CD4-positive, CD25-positive, alpha-beta regulatory T cell (primary cell): ENCODE data around the gene ATP5F1E. TPM values are rescaled to one million over a fixed set of nuclear protein-coding genes. Genes with fewer than 3 reads are reported as not detected.

ENCODE experiments used
- ATAC-seq, 2 donors: fragments of 150-1000 bp; cut with Tn5 transposase; one replicate each; pipeline ENCODE4 v1.10.0; 2021; ENCODE audit warnings: low read depth in 2 of 2, moderate number of reproducible peaks in 2 of 2, moderate library complexity in 1 of 2
- DNase-seq, 3 donors: peaks; one replicate each; pipeline versions ENCODE4 v3.0.0 to v3.0.0-alpha.2; 2012 to 2022; ENCODE audit warnings: mixed read lengths in 1 of 3
- H3K27ac ChIP-seq: one replicate; pipeline ENCODE4 v1.7.0; 2013; ENCODE audit warnings: mild to moderate bottlenecking, low read length; ENCODE audit not compliant: insufficient read depth, poor library complexity, severe bottlenecking
- H3K27me3 ChIP-seq: one replicate; pipeline ENCODE4 v1.7.0; 2013; ENCODE audit warnings: low read length; ENCODE audit not compliant: control insufficient read depth, insufficient read depth
- H3K36me3 ChIP-seq: one replicate; pipeline ENCODE4 v1.7.0; 2013; ENCODE audit warnings: mild to moderate bottlenecking, low read length, moderate library complexity; ENCODE audit not compliant: control insufficient read depth, insufficient read depth
- H3K4me1 ChIP-seq: 2 replicates; pipeline ENCODE4 v1.7.0; 2013; ENCODE audit warnings: mild to moderate bottlenecking, low read length; ENCODE audit not compliant: insufficient read depth, control insufficient read depth, poor library complexity, severe bottlenecking
- H3K4me3 ChIP-seq: one replicate; pipeline ENCODE4 v1.7.0; 2013; ENCODE audit warnings: low read depth, mild to moderate bottlenecking, low read length, moderate library complexity
- H3K9me3 ChIP-seq, 2 experiments: 1 replicate in 1 of 2; 2 replicates in 1 of 2; pipeline ENCODE4 v1.7.0; 2013; ENCODE audit warnings: low read length in 2 of 2, mild to moderate bottlenecking in 1 of 2, moderate library complexity in 1 of 2; ENCODE audit not compliant: control insufficient read depth in 2 of 2
- H3K27ac Mint-ChIP-seq, 3 donors: one replicate each; pipeline ENCODE4 v1.8.0; 2020 to 2022; ENCODE audit warnings: mild to moderate bottlenecking in 3 of 3, mixed read lengths in 3 of 3, moderate library complexity in 2 of 3
- H3K27me3 Mint-ChIP-seq: one replicate; pipeline ENCODE4 v1.8.0; 2022; ENCODE audit warnings: mild to moderate bottlenecking, mixed read lengths
- H3K36me3 Mint-ChIP-seq: one replicate; pipeline ENCODE4 v1.8.0; 2020; ENCODE audit warnings: mixed read lengths
- H3K4me1 Mint-ChIP-seq, 4 donors: one replicate each; pipeline ENCODE4 v1.8.0; 2020 to 2022; ENCODE audit warnings: mixed read lengths in 4 of 4, mild to moderate bottlenecking in 1 of 4
- H3K4me3 Mint-ChIP-seq, 4 donors: one replicate each; pipeline ENCODE4 v1.8.0; 2020 to 2022; ENCODE audit warnings: mild to moderate bottlenecking in 4 of 4, mixed read lengths in 4 of 4, moderate library complexity in 3 of 4
- H3K9me3 Mint-ChIP-seq, 7 donors: one replicate each; pipeline ENCODE4 v1.8.0; 2020 to 2022; ENCODE audit warnings: mixed read lengths in 7 of 7, mild to moderate bottlenecking in 3 of 7, moderate library complexity in 2 of 7
- polyA plus RNA-seq, 4 donors: library from polyadenylated mRNA; unstranded; fragments of 300-500 nt; fragmentation: Illumina TruSeq; gene quantifications; one replicate each; pipeline ENCODE4 v1.2.3, GENCODE V29; 2021
- total RNA-seq: library from RNA; stranded (reverse); gene quantifications from one replicate; pipeline ENCODE4 v1.2.3, GENCODE V29; 2022

ATP5F1E gene
- total and polyA plus RNA-seq, 5 donors from 2014 or later: 54.9 to 145 (median 89.2) TPM

DNA sequence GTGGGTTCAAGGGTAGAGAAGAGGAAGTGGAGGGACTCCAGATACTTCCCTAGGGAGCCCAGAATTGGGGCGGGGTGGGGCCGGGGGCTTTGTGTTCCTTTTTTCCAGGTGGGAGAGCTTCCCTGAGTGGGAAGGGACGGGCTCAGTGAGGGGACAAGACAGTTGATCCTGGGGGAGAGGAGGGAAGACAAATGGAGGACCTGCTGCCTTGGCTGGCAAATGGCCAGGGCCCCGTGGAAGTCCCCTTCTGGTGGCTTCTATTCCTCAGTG, 27.7 kb downstream of the ATP5F1E start:
- DNase-seq (peak in 2 of 3 donors; percentile 31 to 52), ATAC-seq (no peak)
- H3K4me3 ChIP-seq: peak overlapping the region; percentile 62
- H3K27ac ChIP-seq: peak overlapping the region; percentile 72
- H3K27ac Mint-ChIP-seq: peak overlapping the region; percentile 24 to 99 (median 91)
- peaks cover 0 to 1% (median 0%) of the 10 kb centered on the region in 7 donors for H3K9me3 Mint-ChIP-seq
- peaks cover 4% of the 10 kb centered on the region for H3K36me3 ChIP-seq
- H3K36me3 Mint-ChIP-seq: no peaks in the 10 kb centered on the region
- H3K27me3 Mint-ChIP-seq: no peaks in the 10 kb centered on the region
- no peaks in the 10 kb centered on the region for H3K9me3 ChIP-seq
- no peaks in the 10 kb centered on the region for H3K27me3 ChIP-seq
- H3K4me1 Mint-ChIP-seq: peaks cover 0 to 43% (median 30%) of the 10 kb centered on the region in 4 donors
- H3K4me1 ChIP-seq: peaks cover 33% of the 10 kb centered on the region
- H3K4me3 Mint-ChIP-seq: peak overlapping the region; percentile 82 to 90 (median 86)

- Histone ChIP-seq H3K4me3 (no peak overlapping the region), H3K27me3 (no peaks in the 10 kb centered on the region), H3K4me1 (peaks cover 33% of the 10 kb centered on the region), H3K36me3 (peaks cover 4% of the 10 kb centered on the region), H3K27ac (peak overlapping the region; percentile 72), H3K9me3 (no peaks in the 10 kb centered on the region)
- Mint-ChIP-seq H3K9me3 (peaks cover 0 to 1% (median 0%) of the 10 kb centered on the region in 7 donors), H3K4me3 (peak overlapping the region; percentile 78 to 90 (median 83)), H3K27me3 (no peaks in the 10 kb centered on the region), H3K4me1 (peaks cover 0 to 43% (median 30%) of the 10 kb centered on the region in 4 donors), H3K36me3 (no peaks in the 10 kb centered on the region), H3K27ac (peak overlapping the region; percentile 88 to 99 (median 91))
- DNase-seq (no peak), ATAC-seq (no peak)
Observed at GRCh38 chr20:59003836-59004492, 28.2 kb downstream of the ATP5F1E start.

GRCh38 chr20:59002874-59003399, 29.2 kb downstream of the ATP5F1E start:
- H3K9me3 Mint-ChIP-seq: peaks cover 0 to 1% (median 0%) of the 10 kb centered on the region in 7 donors
- DNase-seq (no peak), ATAC-seq (no peak)
- Histone ChIP-seq H3K9me3 (no peaks in the 10 kb centered on the region), H3K4me3 (no peak overlapping the region), H3K36me3 (peaks cover 6% of the 10 kb centered on the region), H3K4me1 (peaks cover 33% of the 10 kb centered on the region), H3K27me3 (no peaks in the 10 kb centered on the region), H3K27ac (no peak overlapping the region)
- peaks cover 0 to 43% (median 30%) of the 10 kb centered on the region in 4 donors for H3K4me1 Mint-ChIP-seq
- no peaks in the 10 kb centered on the region for H3K36me3 Mint-ChIP-seq
- peak overlapping the region in 2 of 4 donors; percentile 7 to 61 for H3K4me3 Mint-ChIP-seq
- H3K27me3 Mint-ChIP-seq: no peaks in the 10 kb centered on the region
- H3K27ac Mint-ChIP-seq: peak overlapping the region; percentile 68 to 93 (median 88)

DNA sequence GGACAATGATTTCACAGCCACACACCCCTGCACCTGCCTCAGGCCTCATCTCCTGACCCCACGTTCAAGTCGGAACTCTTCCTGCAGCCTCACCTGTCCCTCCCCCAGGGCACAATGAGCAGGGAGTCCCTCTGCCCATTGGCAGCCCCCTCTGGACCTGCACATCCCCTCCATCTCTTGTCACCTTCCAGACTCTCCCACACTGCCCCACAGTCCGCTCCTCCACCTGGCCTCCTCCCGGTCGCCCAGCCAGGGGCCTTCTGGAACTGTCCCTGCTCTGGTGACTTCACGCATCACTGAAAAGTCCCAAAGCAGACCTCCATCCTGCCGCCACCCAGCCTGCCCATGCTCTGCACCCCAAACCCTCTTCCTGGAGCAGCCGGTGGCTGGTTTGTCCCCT, 29.7 kb downstream of the ATP5F1E start:
- Mint-ChIP-seq H3K4me1 (peaks cover 0 to 41% (median 30%) of the 10 kb centered on the region in 4 donors), H3K27me3 (no peaks in the 10 kb centered on the region), H3K9me3 (peaks cover 0 to 1% (median 0%) of the 10 kb centered on the region in 7 donors), H3K36me3 (peaks cover 5% of the 10 kb centered on the region), H3K27ac (peak overlapping the region; percentile 68 to 93 (median 87)), H3K4me3 (peak overlapping the region in 1 of 4 donors; percentile 61)
- no peak for ATAC-seq
- H3K27me3 ChIP-seq: no peaks in the 10 kb centered on the region
- no peak for DNase-seq
- H3K4me3 ChIP-seq: no peak overlapping the region
- peaks cover 12% of the 10 kb centered on the region for H3K36me3 ChIP-seq
- H3K9me3 ChIP-seq: no peaks in the 10 kb centered on the region
- peaks cover 31% of the 10 kb centered on the region for H3K4me1 ChIP-seq
- H3K27ac ChIP-seq: no peak overlapping the region

DNA sequence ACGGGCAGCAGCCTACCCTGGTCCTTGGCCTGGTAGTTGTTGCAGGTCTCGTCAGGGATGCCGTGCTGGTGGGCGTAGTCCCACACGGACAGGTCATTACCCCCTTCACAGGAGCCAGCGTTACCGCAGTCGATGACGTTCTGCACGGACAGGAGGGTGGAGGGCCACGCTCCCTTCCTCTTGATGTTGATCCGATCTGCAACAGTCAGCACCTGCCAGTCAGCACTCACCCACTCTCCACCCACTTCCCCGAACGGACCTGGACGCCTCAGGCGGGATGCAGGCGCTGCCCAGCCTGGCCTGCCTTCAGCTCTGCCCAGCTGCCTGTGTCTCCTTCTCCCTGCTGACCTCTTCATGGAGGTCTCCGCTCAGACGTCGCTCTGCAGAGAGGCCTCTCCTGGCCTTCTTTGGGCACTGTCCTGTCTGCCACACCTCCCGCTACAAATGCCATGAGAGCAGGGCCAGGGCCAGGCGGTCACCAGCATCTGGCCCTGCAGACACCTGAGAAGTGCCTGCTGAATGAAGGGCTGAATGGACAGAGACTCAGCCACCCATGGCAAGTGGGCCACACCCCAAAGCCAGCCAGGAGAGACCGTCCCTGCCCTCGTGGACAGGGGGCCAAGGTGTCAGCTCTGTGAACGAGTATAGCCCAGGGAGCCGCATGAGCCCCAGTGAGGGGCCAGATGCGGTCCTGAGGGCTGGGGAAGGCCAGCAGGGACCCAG, 30.5 kb downstream of the ATP5F1E start:
- peaks cover 27% of the 10 kb centered on the region for H3K4me1 ChIP-seq
- peaks cover 10% of the 10 kb centered on the region for H3K36me3 Mint-ChIP-seq
- no peak overlapping the region for H3K27ac ChIP-seq
- no peaks in the 10 kb centered on the region for H3K27me3 Mint-ChIP-seq
- peaks cover 17% of the 10 kb centered on the region for H3K36me3 ChIP-seq
- H3K4me3 Mint-ChIP-seq: no peak overlapping the region
- DNase-seq: no peak
- peaks cover 0 to 41% (median 30%) of the 10 kb centered on the region in 4 donors for H3K4me1 Mint-ChIP-seq
- H3K27me3 ChIP-seq: no peaks in the 10 kb centered on the region
- H3K9me3 ChIP-seq: no peaks in the 10 kb centered on the region
- H3K4me3 ChIP-seq: no peak overlapping the region
- ATAC-seq: no peak
- H3K27ac Mint-ChIP-seq: peak overlapping the region in 1 of 3 donors; percentile 14
- H3K9me3 Mint-ChIP-seq: peaks cover 0 to 1% (median 0%) of the 10 kb centered on the region in 7 donors

DNA sequence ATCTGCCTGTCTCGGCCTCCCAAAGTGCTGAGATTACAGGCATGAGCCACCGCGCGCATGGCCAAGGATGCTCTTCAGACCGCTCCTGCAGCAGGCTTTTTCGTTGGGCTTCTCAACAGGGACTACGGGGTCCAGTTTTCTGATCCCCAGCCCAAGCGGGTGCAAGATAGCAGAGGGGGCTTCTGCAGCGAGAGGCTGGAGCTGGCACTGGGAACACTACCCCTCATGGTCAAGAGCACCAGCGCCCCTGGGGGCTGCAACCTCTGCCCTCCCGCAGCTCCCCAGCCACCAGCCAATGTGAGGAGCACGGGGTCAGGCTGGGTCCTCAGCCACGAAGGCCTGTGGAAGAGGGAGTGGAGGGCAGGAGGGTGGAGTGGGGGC, 31.1 kb downstream of the ATP5F1E start:
- DNase-seq (no peak), ATAC-seq (no peak)
- H3K27ac Mint-ChIP-seq: peak overlapping the region in 1 of 3 donors; percentile 20
- no peak overlapping the region for H3K4me3 Mint-ChIP-seq
- H3K4me1 Mint-ChIP-seq: peaks cover 0 to 39% (median 29%) of the 10 kb centered on the region in 4 donors
- Histone ChIP-seq H3K36me3 (peaks cover 22% of the 10 kb centered on the region), H3K4me1 (peaks cover 21% of the 10 kb centered on the region), H3K27ac (no peak overlapping the region), H3K27me3 (no peaks in the 10 kb centered on the region), H3K4me3 (no peak overlapping the region), H3K9me3 (no peaks in the 10 kb centered on the region)
- H3K36me3 Mint-ChIP-seq: peaks cover 14% of the 10 kb centered on the region
- no peaks in the 10 kb centered on the region for H3K27me3 Mint-ChIP-seq
- H3K9me3 Mint-ChIP-seq: peaks cover 0 to 1% (median 0%) of the 10 kb centered on the region in 7 donors

DNA sequence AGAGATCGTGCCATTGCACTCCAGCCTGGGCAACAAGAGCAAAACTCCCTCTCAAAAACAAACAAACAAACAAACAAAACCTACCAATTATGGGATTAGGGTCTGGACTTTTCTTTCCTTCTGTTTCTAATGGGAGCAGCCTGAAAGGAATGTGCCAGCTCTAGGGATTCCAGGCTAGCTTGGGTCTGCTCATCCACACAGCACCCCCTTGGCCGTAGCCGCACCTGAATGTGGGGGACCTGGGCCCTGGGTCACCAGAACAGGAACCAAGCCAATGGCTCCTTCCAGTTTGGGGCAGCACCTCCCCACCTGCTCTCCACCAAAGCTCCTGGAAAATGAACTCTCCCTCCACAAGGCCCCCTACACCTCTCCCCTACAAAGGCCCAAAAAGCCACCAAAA, 31.8 kb downstream of the ATP5F1E start:
- Histone ChIP-seq H3K9me3 (no peaks in the 10 kb centered on the region), H3K4me1 (peaks cover 14% of the 10 kb centered on the region), H3K36me3 (peaks cover 28% of the 10 kb centered on the region), H3K27me3 (no peaks in the 10 kb centered on the region), H3K4me3 (no peak overlapping the region), H3K27ac (no peak overlapping the region)
- Mint-ChIP-seq H3K9me3 (peaks cover 0 to 1% (median 0%) of the 10 kb centered on the region in 7 donors), H3K4me1 (peaks cover 0 to 37% (median 27%) of the 10 kb centered on the region in 4 donors), H3K27me3 (no peaks in the 10 kb centered on the region), H3K36me3 (peaks cover 20% of the 10 kb centered on the region), H3K4me3 (no peak overlapping the region), H3K27ac (no peak overlapping the region)
- ATAC-seq: no peak
- no peak for DNase-seq
